ACC112 (cell line): ENCODE results near the gene OR2T35.
"Not testable (repeated sequence)": the region's sequence is repeated elsewhere in the genome, so short reads cannot be mapped to it uniquely, and the experiment has no call there.

ENCODE experiments used
- H2AFZ ChIP-seq: fragments of 200-600 bp; sonication (generic); one replicate; pipeline ENCODE4 v1.6.0; 2017; ENCODE audit warnings: antibody characterized with exemption, low read length; ENCODE audit not compliant: unreplicated experiment
- H3K27ac ChIP-seq: fragments of 200-600 bp; sonication (generic); 2 replicates; pipeline ENCODE4 v1.5.1; 2014; ENCODE audit warnings: low read depth, mild to moderate bottlenecking, antibody characterized with exemption, low read length, moderate library complexity
- H3K27me3 ChIP-seq: fragments of 200-600 bp; sonication (generic); 2 replicates; pipeline ENCODE4 v1.6.1; 2014; ENCODE audit warnings: mild to moderate bottlenecking, antibody characterized with exemption, low read length, moderate library complexity, mixed read lengths; ENCODE audit not compliant: insufficient read depth
- H3K36me3 ChIP-seq: fragments of 200-600 bp; sonication (generic); 2 replicates; pipeline ENCODE4 v1.6.1; 2016; ENCODE audit warnings: mild to moderate bottlenecking, antibody characterized with exemption, low read length, moderate library complexity, mixed read lengths; ENCODE audit not compliant: insufficient read depth
- H3K4me1 ChIP-seq: fragments of 200-600 bp; sonication (generic); one replicate; pipeline ENCODE4 v1.6.1; 2016; ENCODE audit warnings: low read length, mixed read lengths; ENCODE audit not compliant: insufficient read depth, unreplicated experiment, control insufficient read depth
- H3K4me3 ChIP-seq: fragments of 200-600 bp; sonication (generic); 2 replicates; pipeline ENCODE4 v1.5.1; 2014; ENCODE audit warnings: mild to moderate bottlenecking, low read depth, low read length
- H3K79me2 ChIP-seq: fragments of 200-600 bp; sonication (generic); one replicate; pipeline ENCODE4 v1.6.0; 2016; ENCODE audit warnings: low read length; ENCODE audit not compliant: control insufficient read depth, unreplicated experiment, insufficient read depth

Gene OR2T35

DNA sequence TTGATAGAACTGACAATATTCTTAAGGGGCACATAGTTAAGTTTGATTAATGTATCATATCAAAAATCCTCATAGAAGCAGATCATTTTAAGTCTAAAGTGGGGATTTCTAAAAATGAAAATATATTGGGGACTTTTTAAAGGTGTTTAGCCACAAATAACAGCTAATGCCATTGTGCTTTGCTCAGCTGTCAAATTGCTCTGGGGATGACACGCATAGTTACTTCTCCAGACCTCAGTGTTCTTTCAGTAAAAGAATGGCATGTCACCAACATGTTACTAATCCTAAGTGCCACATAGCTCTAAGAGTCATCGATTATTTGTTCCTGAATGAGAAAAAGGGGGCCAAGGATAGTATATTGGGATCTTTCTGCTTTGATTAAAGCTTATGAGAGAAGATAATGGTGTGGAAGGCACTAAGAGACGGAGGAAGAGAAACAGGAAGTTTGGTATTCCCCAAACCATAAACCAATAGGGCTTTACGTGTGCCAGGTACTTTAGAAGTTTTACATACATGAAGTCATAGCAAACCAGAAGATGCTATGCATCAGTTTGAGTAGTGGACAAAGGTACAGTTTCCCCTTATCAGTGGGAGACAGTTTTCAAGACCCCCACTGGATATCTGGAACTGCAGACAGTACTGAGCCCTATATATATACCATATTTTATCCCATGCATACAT is 2.0 kb downstream of the OR2T35 start:
- H3K79me2 ChIP-seq, H3K36me3 ChIP-seq, H3K27me3 ChIP-seq, H3K27ac ChIP-seq, H2AFZ ChIP-seq, H3K4me1 ChIP-seq, H3K4me3 ChIP-seq: not testable (repeated sequence)

- H3K27me3 ChIP-seq, H3K4me1 ChIP-seq, H3K27ac ChIP-seq, H3K79me2 ChIP-seq, H3K4me3 ChIP-seq, H3K36me3 ChIP-seq, H2AFZ ChIP-seq: not testable (repeated sequence)
Observed at GRCh38 chr1:248641583-248641982, 3.5 kb downstream of the OR2T35 start.

DNA sequence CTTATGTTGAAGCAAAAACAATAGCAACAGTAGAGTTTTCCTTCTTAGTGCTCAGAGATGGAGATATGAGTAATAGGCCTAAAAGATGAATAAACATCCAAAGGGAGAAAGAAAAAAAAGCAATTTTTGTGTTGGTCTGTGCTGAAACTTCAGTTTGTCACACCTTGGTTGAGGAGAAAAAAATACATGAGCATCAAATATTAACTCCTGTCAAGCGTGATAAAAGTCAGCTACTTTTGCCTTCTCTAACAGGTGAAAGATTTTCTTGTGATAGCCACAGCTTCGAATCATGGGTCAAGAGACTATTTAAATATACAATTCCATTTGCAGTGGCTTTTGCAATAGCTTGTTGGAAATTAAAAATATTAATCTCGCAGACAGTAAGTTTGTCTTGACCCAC is 4.2 kb downstream of the OR2T35 start:
- H3K4me1 ChIP-seq, H3K79me2 ChIP-seq, H3K27ac ChIP-seq, H2AFZ ChIP-seq, H3K36me3 ChIP-seq, H3K4me3 ChIP-seq, H3K27me3 ChIP-seq: not testable (repeated sequence)

DNA sequence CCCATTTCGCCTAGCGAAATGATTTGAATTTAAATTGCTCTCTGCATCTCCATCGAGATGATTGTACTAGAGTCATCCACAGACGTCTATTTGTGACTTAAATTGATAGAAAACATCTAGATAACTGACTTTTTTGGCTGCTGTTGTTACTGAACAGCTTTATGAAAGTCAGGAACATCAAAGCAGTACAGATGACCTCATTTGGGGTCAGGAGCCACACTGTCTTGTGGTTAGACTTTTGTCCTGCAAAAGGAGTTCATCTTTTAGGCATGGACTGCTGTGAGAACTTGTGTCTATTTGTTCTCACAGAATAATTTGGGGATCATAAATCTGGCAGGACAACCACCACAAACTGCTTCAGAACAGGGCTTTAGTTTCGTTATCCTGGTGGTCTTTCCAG is 5.4 kb downstream of the OR2T35 start:
- H3K27me3 ChIP-seq, H3K36me3 ChIP-seq, H3K79me2 ChIP-seq: not testable (repeated sequence)

DNA sequence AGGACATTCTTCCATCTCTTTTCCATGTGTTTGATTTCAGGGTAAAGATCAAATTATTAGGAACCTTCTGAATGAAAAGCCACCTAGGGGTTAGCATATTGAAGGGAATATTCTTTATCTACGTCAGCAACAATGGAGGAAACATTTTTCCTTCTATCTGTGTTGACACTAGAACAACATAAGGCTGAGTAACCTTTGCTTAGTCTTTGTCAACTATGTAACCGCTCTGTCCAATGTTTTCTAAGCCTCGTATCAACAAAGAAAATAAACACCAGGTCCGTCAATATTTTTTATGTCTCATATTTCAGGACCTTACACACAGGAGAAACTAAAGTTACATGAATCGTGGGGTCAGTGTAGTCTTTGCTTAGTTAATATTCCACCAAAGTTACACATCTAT is 8.5 kb downstream of the OR2T35 start:
- H2AFZ ChIP-seq, H3K79me2 ChIP-seq, H3K36me3 ChIP-seq, H3K27ac ChIP-seq, H3K27me3 ChIP-seq, H3K4me3 ChIP-seq, H3K4me1 ChIP-seq: not testable (repeated sequence)

More for the DNA sequence above, 5.4 kb downstream of the OR2T35 start:
- not testable (repeated sequence) for H2AFZ ChIP-seq, H3K4me1 ChIP-seq, H3K27ac ChIP-seq, H3K4me3 ChIP-seq

- H3K4me1 ChIP-seq, H3K79me2 ChIP-seq, H3K27ac ChIP-seq, H3K36me3 ChIP-seq, H3K4me3 ChIP-seq, H2AFZ ChIP-seq, H3K27me3 ChIP-seq: not testable (repeated sequence)
Observed at GRCh38 chr1:248634991-248635390, 10.1 kb downstream of the OR2T35 start, which contains the start of gene OR2T11. Gene OR2T11 (minus strand): TSS chr1:248635091. CDS start chr1:248627128, 7,963 bp downstream.

GRCh38 chr1:248631354-248632008 is 13.6 kb downstream of the OR2T35 start:
- Histone ChIP-seq H2AFZ (no peak overlapping the region), H3K27me3 (no peaks in the 10 kb centered on the region; the same call in 1 of the 2 replicates), H3K36me3 (no peaks in the 10 kb centered on the region), H3K4me3 (no peak overlapping the region), H3K4me1 (no peaks in the 10 kb centered on the region), H3K27ac (no peak overlapping the region), H3K79me2 (no peaks in the 10 kb centered on the region)

GRCh38 chr1:248630551-248630950 is 14.5 kb downstream of the OR2T35 start:
- no peaks in the 10 kb centered on the region for H3K4me1 ChIP-seq
- H2AFZ ChIP-seq = no peak overlapping the region
- no peak overlapping the region for H3K4me3 ChIP-seq
- no peak overlapping the region for H3K27ac ChIP-seq
- no peaks in the 10 kb centered on the region for H3K79me2 ChIP-seq
- no peaks in the 10 kb centered on the region; the same call in 1 of the 2 replicates for H3K27me3 ChIP-seq
- no peaks in the 10 kb centered on the region for H3K36me3 ChIP-seq

DNA sequence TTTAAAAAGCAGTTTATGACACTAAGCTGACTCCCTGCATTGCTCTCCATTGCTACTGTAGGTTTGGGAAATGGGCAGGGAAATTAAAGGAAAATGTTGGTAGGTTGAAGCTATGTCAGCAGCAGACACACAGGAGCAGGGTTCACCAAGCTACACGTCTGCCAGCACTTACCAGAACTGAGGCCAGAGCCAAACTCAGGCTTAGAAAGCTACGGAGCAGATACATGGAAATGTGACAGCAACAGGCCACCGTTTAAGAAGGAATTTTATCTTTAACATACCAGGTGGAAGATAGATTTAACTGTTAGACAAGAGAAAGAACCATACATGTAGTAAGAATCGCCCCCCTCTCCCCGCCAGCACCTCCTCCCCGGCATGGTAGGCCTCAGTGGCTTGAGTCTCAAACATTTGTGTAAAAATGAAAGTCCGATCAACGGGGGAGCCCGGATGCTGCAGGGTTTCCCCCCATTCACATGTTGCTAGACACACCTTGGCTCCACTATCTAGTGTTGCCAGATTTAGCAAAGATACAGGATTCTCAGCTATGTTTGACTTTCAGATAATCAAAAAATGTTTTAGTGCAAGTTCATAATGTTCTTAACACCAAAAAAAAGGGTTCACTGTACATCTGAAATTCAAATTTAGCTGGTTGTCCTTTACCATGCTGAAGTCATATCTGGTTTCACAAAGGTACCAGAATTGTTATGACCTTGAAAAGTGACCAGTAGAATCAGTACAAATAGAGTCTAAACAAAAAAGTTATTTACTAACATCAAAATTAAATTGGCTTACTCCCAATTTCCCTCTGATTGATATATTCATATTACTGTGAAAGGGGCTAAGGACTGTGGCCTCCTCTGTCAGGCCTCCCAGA is 16.9 kb downstream of the OR2T35 start:
- no peak overlapping the region for H2AFZ ChIP-seq
- no peaks in the 10 kb centered on the region for H3K36me3 ChIP-seq
- no peaks in the 10 kb centered on the region for H3K4me1 ChIP-seq
- H3K27me3 ChIP-seq = peaks cover 3% of the 10 kb centered on the region; the same call in 1 of the 2 replicates
- no peak overlapping the region for H3K27ac ChIP-seq
- H3K4me3 ChIP-seq = no peak overlapping the region
- H3K79me2 ChIP-seq = no peaks in the 10 kb centered on the region

GRCh38 chr1:248625971-248626370 is 19.1 kb downstream of the OR2T35 start:
- H3K27ac ChIP-seq = no peak overlapping the region
- H3K79me2 ChIP-seq = no peaks in the 10 kb centered on the region
- H3K27me3 ChIP-seq = peaks cover 3% of the 10 kb centered on the region; the same call in 1 of the 2 replicates
- H3K4me3 ChIP-seq = no peak overlapping the region
- H3K4me1 ChIP-seq = no peaks in the 10 kb centered on the region
- H3K36me3 ChIP-seq = no peaks in the 10 kb centered on the region
- no peak overlapping the region for H2AFZ ChIP-seq
